HEK293T (cell line): Measurements from ENCODE around the gene WASF3.

ENCODE experiments used
- ARNT ChIP-seq: fragments of 450-650 bp; IDR thresholded peaks from 2 replicates; pipeline ENCODE4 v1.6.1; 2017; ENCODE audit warnings: mild to moderate bottlenecking
- BHLHE40 ChIP-seq: fragments of 450-650 bp; IDR thresholded peaks from 2 replicates; pipeline ENCODE4 v1.6.1; 2016; ENCODE audit warnings: mild to moderate bottlenecking, moderate library complexity, borderline replicate concordance
- FOXK2 ChIP-seq: fragments of 450-650 bp; IDR thresholded peaks from 2 replicates; pipeline ENCODE4 v1.6.1; 2016; ENCODE audit warnings: mild to moderate bottlenecking
- FOXM1 ChIP-seq: fragments of 450-650 bp; IDR thresholded peaks from 2 replicates; pipeline ENCODE4 v1.6.1; 2017; ENCODE audit warnings: mild to moderate bottlenecking, borderline replicate concordance
- NFRKB ChIP-seq: fragments of 450-650 bp; IDR thresholded peaks from 2 replicates; pipeline ENCODE4 v1.6.1; 2016; ENCODE audit warnings: mild to moderate bottlenecking, moderate library complexity
- SP1 ChIP-seq: fragments of 450-650 bp; IDR thresholded peaks from 2 replicates; pipeline ENCODE4 v1.6.1; 2017
- SUZ12 ChIP-seq: fragments of 450-650 bp; IDR thresholded peaks from 2 replicates; pipeline ENCODE4 v1.6.1; 2016; ENCODE audit warnings: mild to moderate bottlenecking
- TARDBP ChIP-seq: fragments of 450-650 bp; IDR thresholded peaks from 2 replicates; pipeline ENCODE4 v1.6.1; 2016

- no peak for TF ChIP-seq BHLHE40
- TF ChIP-seq ARNT, result no peak
- no peak for TF ChIP-seq FOXK2
- no peak for TF ChIP-seq SP1
- no peak for TF ChIP-seq TARDBP
- no peak for TF ChIP-seq FOXM1
- TF ChIP-seq NFRKB, result no peak
- TF ChIP-seq SUZ12, result no peak
These were observed 9.2 kb upstream of the WASF3 start for GRCh38 chr13:26548205-26548765.
